Endometrial microvascular endothelial cells (primary cell): ENCODE results near the gene PELI3. TPM values are rescaled to one million over a fixed set of nuclear protein-coding genes. Genes with fewer than 3 reads are reported as not detected.
"Not testable (repeated sequence)": the region's sequence is repeated elsewhere in the genome, so short reads cannot be mapped to it uniquely, and the experiment has no call there.

ENCODE experiments used
- in situ Hi-C: cut with HindIII; loops from 2 replicates; pipeline ENCODE4 v1.10.0; 2017; ENCODE audit warnings: low sequenced_read_pairs, low pct_unique_long_range_greater_than_20kb; ENCODE audit errors: inconsistent ontology term
- total RNA-seq: library from RNA; depleted of rRNA; stranded (reverse); fragments of >200 nt; gene quantifications from one replicate; pipeline ENCODE4 v1.2.3, GENCODE V29; 2015; ENCODE audit errors: inconsistent ontology term

The PELI3 gene, protein sequence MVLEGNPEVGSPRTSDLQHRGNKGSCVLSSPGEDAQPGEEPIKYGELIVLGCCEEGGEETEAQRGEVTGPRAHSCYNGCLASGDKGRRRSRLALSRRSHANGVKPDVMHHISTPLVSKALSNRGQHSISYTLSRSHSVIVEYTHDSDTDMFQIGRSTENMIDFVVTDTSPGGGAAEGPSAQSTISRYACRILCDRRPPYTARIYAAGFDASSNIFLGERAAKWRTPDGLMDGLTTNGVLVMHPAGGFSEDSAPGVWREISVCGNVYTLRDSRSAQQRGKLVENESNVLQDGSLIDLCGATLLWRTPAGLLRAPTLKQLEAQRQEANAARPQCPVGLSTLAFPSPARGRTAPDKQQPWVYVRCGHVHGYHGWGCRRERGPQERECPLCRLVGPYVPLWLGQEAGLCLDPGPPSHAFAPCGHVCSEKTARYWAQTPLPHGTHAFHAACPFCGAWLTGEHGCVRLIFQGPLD
- 7.9 TPM for total RNA-seq

DNA sequence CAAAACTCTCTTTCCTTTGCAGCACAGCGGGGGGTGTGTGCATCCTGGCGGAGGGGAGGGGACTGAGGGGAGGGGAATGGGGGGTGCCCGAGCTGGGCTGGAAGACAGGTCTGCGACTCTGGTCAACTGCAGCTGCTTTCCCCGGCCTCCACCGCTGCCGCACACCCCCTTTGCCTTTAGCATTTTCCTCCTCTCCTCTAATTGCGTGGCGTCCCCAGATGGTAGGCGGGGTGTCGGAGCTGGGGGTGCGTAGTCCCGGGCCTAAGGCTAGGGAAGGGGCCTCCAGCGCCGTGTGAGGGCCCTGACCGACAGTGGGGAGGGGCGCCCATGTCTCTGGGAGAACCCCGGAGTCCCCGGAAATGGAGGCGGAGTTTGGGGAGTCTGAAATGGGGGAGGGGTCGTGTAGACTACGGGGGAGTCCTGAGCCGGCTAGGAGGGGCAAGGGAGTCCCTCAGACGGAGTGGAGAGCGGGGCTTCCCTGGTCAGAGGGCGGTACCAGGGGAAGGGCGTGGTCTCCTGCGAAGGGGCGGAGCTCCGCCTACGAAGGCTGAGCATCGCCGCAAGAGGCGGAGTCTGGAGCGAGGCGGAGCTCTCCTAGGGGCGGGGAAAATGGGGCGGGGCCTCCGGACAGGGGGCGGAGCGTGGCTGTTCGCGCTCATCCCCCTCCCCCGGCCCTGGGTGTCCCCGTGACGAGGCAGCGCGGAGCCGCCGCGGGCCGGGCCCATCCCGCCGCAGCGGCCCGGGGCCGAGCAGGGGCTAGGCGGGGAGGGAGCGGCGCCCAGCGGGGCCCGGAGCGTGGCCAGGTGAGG lies at the start of gene PELI3:
Gene PELI3, plus strand, starts transcription at position 681 of the 809 bp plus-strand sequence. CDS start 1,224 bp downstream, outside the sequence.
- in situ Hi-C loops: no loop called here

DNA sequence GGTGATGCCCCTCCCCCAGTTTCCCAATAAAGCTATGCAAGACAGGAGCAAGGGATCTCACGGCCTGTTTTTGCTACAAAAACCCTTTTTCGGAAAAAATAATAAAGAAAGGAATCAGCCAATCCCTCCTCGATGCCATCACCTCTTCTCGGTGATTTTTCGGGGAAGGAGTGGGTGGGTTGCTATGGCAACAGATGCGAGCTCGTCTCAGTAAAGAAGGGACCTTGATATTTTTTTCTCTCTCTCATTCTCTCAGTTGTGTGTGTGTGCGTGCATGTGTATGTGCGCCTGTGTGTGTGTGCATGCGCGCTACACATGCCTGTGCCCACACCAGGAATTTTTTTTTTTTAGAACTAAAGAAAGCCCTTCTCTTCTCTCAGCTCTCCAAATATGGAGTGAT lies 49.7 kb upstream of the PELI3 start:
- in situ Hi-C loops: loop anchor here (25.0 kb wide), 1 partner anchor 270 kb away; the partner anchor contains the start of gene RBM4B

DNA sequence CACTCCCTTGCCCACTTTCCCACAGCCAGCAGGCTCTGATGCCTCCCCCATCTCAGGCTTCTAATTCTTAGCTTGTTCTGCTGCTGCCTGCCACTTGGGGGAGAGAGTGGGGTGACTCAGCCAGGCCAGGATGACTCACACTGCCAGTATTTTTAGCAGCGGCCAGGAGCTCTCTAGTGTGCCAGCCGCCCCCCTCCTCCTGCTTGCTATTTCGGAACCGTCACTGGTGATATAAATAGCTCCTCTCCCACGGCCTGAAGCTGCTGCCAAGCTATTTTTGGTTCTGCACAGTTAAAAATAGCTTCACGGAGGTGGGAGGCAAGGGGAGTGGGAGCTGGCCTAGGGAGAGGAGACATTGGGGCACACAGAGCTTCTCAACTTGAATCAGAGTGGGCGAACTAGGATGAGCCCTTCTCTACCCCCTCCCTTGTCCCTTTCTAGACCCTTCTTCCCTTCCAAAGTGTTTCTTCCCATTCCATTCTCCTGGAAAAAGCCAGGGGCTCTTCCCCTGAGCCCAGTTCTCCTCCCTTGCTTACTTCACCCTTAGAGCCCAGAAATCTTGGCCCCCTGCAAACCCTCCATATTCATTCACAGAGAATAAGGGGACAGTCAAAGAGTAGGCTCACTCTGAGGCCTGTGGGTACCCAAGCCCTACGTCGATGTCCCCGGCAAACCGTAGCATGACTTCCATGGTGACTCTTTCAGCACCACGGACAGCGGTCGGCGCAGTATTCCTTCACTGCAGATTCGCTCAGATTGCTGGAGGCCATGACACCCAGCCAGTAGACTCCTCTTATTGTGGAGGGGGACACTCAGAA lies 48.3 kb upstream of the PELI3 start:
- in situ Hi-C loops: loop anchor here (25.0 kb wide), 1 partner anchor 269 kb away; the partner anchor contains the start of gene RBM4B

DNA sequence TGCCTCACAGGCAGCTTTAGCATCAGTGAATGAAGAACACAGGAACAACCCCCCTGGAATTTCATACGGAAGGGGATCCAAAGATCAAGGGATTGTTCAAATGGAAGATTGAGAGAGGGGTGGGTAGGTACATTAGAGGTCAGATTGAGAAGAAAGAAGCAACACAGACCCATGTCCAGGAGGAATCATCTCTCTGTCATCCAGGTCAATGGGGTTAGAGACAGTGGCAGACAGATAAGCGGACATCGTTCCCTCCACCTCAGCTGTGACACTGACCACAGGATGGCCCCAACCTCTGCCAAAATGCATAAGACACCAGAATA lies 47.8 kb upstream of the PELI3 start:
- in situ Hi-C loops: loop anchor here (25.0 kb wide), 1 partner anchor 268 kb away; the partner anchor contains the start of gene RBM4B

DNA sequence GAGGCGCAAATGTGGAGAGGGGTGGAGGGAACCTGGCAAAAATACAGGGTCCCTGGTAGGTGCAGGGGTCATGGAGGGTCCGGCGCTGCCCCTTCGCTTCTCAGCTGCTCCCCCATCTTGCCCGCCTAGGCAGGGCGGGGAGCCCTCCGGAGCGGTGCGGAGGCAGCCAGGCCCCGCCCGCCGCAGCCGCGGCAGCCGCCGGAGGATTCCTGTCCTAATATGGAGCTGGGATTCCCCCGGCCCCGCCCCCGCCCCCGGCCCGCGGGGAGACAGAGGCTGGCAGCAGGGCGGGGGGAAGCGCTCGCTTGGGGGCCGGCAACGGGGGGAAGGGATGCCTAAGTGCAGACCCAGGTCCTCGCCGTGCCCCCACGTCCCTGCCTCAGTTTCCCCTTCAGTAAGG lies 46.9 kb upstream of the PELI3 start:
- in situ Hi-C loops: loop anchor here (25.0 kb wide), 1 partner anchor 267 kb away; the partner anchor contains the start of gene RBM4B

DNA sequence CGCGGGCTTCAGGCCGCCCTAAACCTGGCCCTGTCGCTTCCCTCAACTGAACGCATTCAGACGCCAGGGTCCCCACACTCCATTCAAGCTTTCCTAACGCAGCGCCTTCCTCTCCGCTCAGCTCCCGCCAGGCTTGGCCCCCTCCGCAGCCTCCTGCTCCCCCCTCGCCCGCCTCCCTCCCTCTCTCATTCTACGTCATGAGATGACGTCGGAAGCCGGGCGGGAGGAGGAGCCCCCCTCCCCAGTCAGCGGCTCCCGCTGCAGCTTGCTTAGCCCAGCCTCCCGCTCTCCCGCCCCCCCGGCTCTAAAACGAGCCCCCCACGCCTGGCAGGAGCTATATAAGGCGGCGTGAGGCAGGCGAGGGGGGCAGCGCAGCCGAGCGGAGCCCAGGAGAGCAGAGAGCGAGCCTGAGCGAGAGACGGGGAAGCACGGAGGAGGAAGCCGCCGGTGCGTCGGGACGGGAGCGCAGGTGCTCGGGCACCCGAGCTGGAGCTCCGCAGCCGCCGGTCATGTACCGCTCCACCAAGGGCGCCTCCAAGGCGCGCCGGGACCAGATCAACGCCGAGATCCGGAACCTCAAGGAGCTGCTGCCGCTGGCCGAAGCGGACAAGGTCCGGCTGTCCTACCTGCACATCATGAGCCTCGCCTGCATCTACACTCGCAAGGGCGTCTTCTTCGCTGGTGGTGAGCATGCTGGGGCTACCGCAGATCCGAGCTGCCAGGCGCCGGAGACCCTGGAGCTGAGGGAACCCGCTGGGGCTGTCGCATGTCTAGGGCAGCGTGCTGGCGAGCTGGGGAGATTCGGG lies 45.8 kb upstream of the PELI3 start, which contains the start of gene NPAS4:
Gene NPAS4, plus strand, starts transcription at position 365 of the 806 bp plus-strand sequence. Its CDS starts 145 bp downstream, at position 510.
- in situ Hi-C loops: loop anchor here (25.0 kb wide), 1 partner anchor 266 kb away; the partner anchor contains the start of gene RBM4B

DNA sequence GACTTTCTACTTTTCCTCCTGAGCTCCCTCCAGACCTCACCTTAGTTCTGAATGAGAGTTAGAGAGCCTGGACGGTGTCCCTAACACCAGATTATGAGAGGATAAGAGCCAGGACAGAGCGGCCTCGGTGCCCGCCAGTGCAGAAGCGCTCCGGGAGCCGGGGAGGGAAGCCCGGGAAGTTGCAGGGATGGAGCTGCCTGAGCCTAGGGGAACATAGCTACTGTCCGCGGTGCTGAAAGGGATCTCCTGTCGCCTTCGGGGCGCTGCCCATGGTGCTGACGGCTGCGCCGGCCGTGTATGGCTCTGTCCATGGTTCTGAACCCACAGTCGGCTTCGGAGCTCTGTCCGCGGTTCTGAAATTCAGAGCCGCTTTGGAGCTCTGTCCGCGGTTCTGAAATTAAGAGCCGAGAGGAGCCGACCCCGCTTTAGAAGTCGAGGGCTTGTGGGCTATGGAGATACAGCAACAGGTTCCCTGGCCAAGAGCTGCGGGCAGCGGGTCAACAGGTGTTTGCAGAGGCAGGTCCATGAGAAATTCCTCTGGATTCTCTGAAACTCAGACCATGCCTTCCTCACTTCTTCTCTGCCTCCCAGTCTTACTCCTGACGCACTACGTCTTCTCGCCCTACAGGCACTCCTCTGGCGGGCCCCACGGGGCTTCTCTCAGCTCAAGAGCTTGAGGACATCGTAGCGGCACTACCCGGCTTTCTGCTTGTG lies 45.1 kb upstream of the PELI3 start:
- in situ Hi-C loops: loop anchor here (25.0 kb wide), 1 partner anchor 266 kb away; the partner anchor contains the start of gene RBM4B

DNA sequence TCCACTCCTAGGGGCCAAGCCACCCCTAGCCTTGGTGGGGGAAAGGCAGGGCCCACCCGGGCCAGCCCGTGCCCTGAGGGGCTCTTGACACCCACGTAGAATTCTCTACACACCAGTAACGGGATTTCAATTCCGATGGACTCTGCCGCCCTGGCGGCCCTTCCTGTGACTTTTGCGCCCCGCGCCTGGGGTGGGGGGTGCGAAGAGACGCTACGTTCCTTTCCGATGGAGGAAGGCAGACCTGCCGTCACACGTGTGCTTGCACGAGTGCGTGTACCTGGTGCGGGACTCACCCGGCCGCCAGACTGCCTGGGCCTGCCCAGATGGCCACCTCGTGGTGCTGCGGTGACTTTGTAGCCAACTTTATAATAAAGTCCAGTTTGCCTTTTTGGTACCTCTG lies 40.4 kb upstream of the PELI3 start:
- in situ Hi-C loops: no loop called here

DNA sequence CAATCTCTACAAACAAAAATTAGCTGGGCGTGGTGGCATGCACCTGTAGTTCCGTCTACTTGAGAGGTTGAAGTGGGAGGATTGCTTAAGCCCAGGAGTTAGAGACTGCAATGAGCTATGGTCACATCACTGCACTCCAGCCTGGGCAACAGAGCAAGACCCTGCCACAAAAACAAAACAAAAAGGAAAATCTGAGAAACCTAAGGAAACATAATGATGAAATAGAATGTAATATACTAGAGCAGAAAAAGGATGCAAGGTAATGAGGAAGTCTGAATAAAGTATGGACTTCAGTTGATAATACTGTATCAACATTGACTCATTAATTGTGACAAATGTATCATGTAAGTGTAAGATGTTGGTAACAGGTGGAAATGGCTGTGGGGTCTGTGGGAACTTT lies 37.8 kb upstream of the PELI3 start:
- in situ Hi-C loops: no loop called here

DNA sequence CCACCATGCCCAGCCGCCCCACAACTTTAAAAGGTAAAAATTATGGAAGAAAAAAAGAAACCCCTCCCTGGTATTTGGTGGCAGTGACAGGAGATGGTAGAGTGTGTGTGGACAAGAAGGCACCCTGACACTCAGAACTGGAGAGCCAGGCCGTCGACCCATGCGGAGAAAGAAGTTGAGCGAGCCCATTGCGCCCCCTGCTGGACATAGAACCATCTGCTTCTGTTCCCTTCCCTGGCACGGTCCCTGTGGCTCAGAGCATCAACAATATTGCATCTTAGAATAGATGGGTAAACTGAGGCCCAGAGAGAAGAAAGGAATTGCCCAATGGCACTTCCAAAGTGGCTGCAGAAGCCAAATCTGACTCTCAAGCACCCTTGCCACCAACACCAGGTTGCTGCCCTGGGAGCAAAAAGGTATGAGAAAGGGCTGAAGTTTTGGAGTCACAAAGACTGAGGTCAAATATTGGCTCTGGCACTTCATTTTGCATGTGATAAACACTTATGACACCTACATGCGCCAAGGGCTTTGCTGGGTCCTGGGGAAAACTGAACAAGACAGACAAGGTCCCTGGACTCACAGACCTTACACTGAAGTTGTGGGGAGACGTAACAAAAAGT lies 36.6 kb upstream of the PELI3 start:
- in situ Hi-C loops: no loop called here

DNA sequence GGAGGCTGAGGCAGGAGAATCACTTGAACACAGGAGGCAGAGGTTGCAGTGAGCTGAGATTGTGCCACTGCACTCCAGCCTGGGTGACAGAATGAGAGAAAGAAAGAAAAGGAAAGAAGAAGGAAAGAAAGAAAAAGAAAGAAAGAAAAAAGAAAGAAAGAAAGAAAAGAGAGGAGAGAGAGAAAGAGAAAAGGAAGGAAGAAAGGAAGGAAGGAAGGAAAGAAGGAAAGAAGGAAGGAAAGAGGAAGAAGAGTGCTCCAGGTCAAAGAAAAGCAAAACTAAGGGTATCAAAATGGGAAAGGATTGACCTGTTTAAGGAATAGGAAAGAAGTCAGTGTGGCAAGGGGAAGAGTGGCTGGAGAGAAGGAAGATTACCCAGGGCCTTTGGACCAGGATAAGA lies 35.4 kb upstream of the PELI3 start:
- in situ Hi-C loops: not testable (repeated sequence)

DNA sequence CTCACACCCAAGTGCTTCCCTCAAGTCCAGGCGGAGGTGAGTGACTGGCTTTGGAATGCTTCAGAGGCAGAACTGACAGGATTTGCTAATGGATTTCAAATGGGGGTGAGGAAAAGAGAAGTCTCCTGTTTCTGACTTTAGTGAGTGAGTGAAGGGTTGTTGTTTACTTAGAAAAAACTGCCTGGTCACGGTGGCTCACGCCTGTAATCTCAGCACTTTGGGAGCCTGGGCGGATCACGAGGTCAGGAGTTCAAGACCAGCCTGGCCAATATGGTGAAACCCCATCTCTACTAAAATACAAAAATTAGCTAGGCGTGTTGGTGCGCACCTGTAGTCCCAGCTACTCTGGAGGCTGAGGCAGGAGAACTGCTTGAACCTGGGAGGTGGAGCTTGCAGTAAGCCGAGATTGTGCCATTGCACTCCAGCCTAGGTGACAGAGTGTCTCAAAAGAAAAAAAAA lies 34.8 kb upstream of the PELI3 start:
- in situ Hi-C loops: not testable (repeated sequence)

DNA sequence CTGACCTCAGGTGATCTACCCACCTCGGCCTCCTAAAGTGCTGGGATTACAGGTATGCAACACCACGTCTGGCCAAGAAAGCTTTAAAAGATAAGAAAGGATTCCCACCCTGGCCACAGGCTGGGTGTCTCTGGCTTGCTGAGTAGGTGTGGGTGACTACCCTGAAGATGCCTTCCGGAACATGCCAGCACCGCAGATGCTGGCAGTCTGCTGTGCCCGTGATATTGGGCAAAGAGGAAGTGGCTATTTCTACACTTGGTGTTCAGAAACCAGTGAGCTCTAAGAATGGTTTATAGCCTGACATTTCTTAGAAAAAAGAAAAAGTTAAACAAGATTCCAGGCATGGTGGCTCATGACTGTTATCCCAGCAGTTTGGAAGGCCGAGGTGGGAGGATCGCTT lies 34.1 kb upstream of the PELI3 start:
- in situ Hi-C loops: no loop called here

DNA sequence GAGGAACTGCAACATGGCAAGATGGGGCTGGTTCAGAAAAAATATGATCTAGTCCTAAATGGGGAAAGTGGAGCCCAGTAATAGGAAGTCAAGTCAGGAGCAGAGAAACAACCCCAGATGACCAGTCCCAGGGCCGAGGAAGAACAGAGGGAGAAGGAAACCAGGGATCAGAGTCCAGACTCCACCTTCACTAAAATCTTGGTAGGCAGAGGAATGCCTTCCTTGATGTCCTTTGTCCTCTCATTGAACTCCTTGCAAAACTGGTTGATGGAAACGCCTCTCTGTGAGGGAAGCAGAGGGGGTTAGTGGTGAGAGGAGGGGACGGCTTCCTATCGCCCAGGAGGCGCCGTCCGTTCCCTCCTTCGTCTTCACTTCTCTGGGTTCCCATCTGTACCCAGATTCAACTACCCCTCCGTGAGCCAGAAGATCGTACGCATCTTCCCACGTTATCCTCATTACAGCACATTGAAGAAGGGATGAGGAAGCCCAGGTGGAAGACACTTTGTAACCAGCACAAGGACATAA lies 28.7 kb upstream of the PELI3 start:
- in situ Hi-C loops: no loop called here

DNA sequence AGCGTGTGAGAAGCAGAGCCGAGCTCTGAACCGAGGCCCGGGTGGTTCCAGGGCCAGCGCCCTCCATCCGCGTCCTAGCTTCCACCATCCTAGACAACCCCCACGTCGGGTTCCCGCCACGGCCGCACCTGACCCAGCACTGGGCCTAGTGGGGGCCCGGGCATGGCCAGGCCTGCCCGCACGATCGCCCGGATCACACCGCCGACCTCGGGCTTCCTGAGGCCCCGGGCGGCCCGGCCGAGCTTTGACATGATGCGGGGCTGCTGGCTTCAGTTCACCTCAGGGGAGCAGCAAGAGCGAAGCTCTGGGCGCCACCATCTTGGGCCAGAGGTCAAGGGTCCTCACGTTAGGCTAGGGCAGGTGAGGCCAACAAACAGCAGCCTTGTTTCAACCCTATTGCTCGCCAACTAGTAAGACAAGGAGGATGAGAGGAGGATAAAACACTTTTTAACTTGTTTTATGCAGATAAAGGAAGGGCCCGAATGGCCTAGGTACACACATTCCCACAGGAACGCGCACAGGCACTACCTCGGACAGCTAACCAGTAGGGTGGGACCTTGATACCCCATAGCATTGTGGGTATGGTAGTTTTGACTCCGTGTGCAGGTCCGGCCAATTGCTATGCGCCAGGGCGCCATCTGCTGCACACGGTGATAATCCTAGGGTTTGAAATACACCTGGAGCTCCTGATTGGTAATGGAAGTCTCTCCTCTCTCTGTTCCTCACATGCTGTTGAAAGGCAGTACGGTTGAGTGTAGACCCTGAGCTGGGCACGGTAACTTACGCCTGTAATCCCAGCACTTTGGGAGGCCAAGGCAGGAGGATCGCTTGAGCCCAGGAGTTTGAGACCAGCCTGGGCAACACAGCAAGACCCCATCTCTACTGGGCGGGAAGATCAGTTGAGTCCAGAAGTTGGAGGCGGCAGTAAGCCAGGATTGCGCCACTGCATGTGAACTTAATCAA lies 27.9 kb upstream of the PELI3 start, which contains the start of gene MRPL11:
Gene MRPL11, minus strand, starts transcription at position 345 of the 963 bp plus-strand sequence. Its CDS starts 94 bp downstream, at position 251.
- in situ Hi-C loops: no loop called here
